Mucosa of descending colon (tissue), 3 donors: Measurements from ENCODE around the gene SLAMF6. TPM values are rescaled to one million over a fixed set of nuclear protein-coding genes. Genes with fewer than 3 reads are reported as not detected.
"Not testable (repeated sequence)": the region's sequence is repeated elsewhere in the genome, so short reads cannot be mapped to it uniquely, and the experiment has no call there.

Experiments
- ATAC-seq: fragments of 200-7000 bp; cut with Tn5 transposase; one replicate; pipeline ENCODE4 v1.9.1; 2020; ENCODE audit warnings: mild to moderate bottlenecking, moderate library complexity
- DNase-seq, 3 donors: peaks; one replicate each; pipeline ENCODE4 v3.0.0-alpha.2; 2020
- H3K36me3 ChIP-seq: fragments of 200-600 bp; one replicate; pipeline ENCODE4 v1.8.0; 2021; ENCODE audit warnings: low read depth, mild to moderate bottlenecking
- H3K4me1 ChIP-seq: fragments of 200-600 bp; one replicate; pipeline ENCODE4 v1.8.0; 2021; ENCODE audit warnings: low read depth, mild to moderate bottlenecking
- H3K4me3 ChIP-seq: fragments of 200-600 bp; one replicate; pipeline ENCODE4 v1.8.0; 2021; ENCODE audit warnings: mild to moderate bottlenecking
- H3K9me3 ChIP-seq: fragments of 200-600 bp; one replicate; pipeline ENCODE4 v1.8.0; 2021; ENCODE audit warnings: mild to moderate bottlenecking
- intact Hi-C, 2 donors: fragments of 100-400 bp; cut with DNase I in 1 of 2; cut with micrococcal nuclease in 1 of 2; formaldehyde crosslinking; loops; one replicate each; pipeline versions ENCODE4 v1.11.0 to v1.11.1; 2022; cut with DNase I, micrococcal nuclease
- total RNA-seq, 3 donors: library from RNA; stranded (reverse); fragmentation: NEBNext Ultra II Directional in 2 of 3; extraction: Animal tissue kit (Norgen Biotek cat#: 25700) in 2 of 3; gene quantifications; one replicate each; pipeline versions ENCODE4 v1.2.1 to v1.2.4, GENCODE V29; 2021 to 2023
- TF ChIP-seq, protein P1 (sequence below): fragments of 200-600 bp; IDR thresholded peaks from one replicate; pipeline ENCODE4 v1.8.0; 2022; ENCODE audit warnings: antibody characterized with exemption, mild to moderate bottlenecking
- donor health status: DM: no; HTN: no; CAD: no; lungs with moderate emphysema.
- donor health status: DM: no; HTN: no; CAD: no.
- donor health status: DM: no; HTN: yes; CAD: no.

The SLAMF6 gene
- total RNA-seq, 3 donors from 2014 or later: 1.2 to 2.6 (median 2.4) TPM

DNA sequence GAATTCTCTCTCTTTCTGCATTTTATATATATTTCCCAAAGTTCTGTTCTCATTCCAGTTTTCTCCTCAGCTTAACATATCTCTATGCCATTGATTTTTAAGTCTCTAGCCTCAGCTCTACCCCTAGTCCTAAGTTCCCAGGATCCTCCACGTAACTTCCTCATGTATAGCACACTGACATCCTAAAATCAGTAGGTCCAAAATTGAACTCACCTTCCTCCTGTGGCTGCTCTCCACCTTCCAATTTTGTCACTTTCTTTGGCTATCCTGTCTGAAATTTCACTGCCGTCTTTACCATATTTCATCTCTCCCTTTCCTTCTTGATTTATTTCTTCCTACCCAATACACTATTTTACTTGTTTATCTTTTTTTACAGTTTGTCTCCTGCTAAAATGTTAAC is 1.5 kb downstream of the SLAMF6 start:
- Histone ChIP-seq H3K36me3 (no peaks in the 10 kb centered on the region), H3K4me1 (no peaks in the 10 kb centered on the region), H3K4me3 (no peak overlapping the region), H3K9me3 (no peaks in the 10 kb centered on the region)
- intact Hi-C loops: no loop called here
- TF ChIP-seq, protein P1, sequence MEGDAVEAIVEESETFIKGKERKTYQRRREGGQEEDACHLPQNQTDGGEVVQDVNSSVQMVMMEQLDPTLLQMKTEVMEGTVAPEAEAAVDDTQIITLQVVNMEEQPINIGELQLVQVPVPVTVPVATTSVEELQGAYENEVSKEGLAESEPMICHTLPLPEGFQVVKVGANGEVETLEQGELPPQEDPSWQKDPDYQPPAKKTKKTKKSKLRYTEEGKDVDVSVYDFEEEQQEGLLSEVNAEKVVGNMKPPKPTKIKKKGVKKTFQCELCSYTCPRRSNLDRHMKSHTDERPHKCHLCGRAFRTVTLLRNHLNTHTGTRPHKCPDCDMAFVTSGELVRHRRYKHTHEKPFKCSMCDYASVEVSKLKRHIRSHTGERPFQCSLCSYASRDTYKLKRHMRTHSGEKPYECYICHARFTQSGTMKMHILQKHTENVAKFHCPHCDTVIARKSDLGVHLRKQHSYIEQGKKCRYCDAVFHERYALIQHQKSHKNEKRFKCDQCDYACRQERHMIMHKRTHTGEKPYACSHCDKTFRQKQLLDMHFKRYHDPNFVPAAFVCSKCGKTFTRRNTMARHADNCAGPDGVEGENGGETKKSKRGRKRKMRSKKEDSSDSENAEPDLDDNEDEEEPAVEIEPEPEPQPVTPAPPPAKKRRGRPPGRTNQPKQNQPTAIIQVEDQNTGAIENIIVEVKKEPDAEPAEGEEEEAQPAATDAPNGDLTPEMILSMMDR: no peak
- DNase-seq (no peak), ATAC-seq (peak; percentile 17)

DNA sequence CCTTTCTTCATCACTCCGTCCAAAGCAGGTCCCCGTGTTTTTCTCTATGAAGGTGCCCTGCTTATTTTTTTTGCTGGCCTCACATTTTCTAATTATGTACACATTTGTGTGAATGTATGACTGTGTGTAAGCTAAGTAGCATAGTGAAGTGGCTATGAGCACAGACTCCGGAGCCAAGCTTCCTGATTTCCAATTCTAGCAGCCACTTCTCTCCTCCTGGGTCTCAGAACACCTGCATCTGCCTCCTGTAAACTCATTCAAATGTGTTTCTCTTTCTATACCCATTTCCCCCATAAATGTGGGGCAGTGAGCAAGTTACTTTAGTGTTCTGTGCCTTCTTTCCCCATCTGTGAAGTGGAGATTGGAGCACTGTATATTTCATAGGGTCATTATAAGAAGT is 2.1 kb downstream of the SLAMF6 start:
- Histone ChIP-seq H3K9me3 (no peaks in the 10 kb centered on the region), H3K4me1 (no peaks in the 10 kb centered on the region), H3K36me3 (no peaks in the 10 kb centered on the region), H3K4me3 (no peak overlapping the region)
- TF ChIP-seq, protein P1: no peak
- DNase-seq (no peak), ATAC-seq (peak; percentile 17)
- intact Hi-C loops: no loop called here

DNA sequence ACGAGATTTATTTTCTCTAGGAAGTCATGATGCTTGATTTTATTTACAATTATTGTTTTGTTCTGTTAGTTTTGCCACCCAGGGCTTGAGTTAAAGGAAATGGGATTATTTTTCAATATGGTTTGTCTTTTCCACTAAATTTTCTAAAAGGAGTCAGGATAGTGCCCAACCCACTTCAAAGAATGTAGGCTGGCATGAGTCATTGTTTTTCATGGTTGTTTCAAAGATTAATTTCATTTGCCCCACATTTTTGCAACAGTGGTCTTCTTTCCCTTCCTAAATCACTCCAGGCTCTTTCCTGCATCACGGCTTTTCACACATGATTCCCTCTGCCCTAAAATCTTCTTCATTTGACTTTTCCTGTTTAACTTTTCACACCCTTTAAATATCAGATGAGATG is 2.5 kb downstream of the SLAMF6 start:
- intact Hi-C loops: no loop called here
- TF ChIP-seq, protein P1: no peak
- Histone ChIP-seq H3K9me3 (no peaks in the 10 kb centered on the region), H3K36me3 (no peaks in the 10 kb centered on the region), H3K4me1 (no peaks in the 10 kb centered on the region), H3K4me3 (no peak overlapping the region)
- ATAC-seq: no peak
- DNase-seq: no peak

DNA sequence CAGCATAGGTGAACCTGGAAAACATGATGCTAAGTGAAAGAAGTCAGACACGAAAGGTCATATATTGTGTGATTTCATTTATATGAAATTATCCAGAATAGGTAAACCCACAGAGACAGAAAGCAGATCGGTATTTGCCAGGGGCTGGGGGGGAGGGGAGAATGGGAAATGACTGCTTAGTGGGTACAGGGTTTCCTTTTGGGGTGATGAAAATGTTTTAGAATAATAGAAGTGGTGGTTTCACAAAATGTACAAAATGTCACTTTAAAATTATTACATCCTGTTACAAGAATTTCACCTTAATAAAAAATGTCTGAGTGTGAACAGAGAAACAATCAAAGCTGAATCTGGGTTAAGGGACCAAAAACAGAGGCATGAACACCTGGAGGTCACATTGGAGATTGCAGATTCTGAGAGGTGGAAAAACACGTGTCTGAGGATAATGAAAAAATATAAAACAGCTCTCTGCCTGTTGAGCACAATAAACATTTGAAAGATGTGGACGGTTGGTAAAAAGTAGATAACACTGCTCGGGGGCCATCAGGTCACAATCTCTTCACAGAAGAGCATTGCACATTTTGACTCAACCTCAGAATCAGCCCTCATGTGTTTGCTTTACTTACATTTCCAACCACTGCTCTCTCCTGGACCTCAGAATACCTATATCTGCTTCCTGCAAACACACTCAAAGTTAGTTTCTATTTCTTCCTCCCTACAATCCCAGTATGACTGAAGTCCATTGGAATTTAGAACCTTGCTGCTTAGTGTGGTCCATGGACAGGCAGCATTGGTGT is 3.2 kb downstream of the SLAMF6 start:
- no peaks in the 10 kb centered on the region for H3K36me3 ChIP-seq
- intact Hi-C loops: no loop called here
- ATAC-seq: peak; percentile 72
- no peak overlapping the region for H3K4me3 ChIP-seq
- H3K4me1 ChIP-seq: no peaks in the 10 kb centered on the region
- no peak for DNase-seq
- no peaks in the 10 kb centered on the region for H3K9me3 ChIP-seq
- TF ChIP-seq, protein P1: no peak

DNA sequence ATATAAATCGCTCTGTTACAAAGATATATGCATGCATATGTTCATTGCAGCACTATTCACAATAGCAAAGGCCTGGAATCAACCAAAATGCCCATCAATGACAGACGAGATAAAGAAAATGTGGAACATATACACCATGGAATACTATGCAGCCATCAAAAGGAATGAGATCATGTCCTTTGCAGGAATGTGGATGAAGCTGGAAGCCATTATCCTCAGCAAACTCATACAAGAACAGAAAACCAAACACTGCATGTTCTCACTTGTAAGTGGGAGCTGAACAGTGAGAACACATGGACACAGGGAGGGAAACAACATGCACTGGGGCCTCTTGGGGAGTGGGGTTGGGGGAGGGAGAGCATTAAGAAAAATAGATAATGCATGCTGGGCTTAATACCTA is 5.5 kb downstream of the SLAMF6 start:
- H3K36me3 ChIP-seq, DNase-seq, ATAC-seq, H3K9me3 ChIP-seq, intact Hi-C loops, H3K4me1 ChIP-seq, H3K4me3 ChIP-seq: not testable (repeated sequence)

DNA sequence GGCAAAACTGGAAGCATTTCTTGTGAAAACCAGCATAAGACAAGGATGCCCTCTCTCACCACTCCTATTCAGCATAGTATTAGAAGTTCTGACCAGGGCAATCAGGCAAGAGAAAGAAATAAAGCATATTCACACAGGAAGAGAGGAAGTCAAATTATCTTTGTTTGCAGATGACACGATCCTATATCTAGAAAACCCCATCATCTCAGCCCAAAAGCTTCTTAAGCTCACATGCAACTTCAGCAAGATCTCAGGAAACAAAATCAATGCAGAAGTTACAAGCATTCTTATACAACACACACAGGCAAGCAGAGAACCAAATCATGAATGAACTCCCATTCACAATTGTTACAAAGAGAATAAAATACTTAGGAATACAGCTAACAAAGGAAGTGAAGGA is 7.1 kb downstream of the SLAMF6 start:
- H3K4me3 ChIP-seq, ATAC-seq, intact Hi-C loops, DNase-seq, H3K36me3 ChIP-seq, H3K4me1 ChIP-seq, H3K9me3 ChIP-seq: not testable (repeated sequence)

DNA sequence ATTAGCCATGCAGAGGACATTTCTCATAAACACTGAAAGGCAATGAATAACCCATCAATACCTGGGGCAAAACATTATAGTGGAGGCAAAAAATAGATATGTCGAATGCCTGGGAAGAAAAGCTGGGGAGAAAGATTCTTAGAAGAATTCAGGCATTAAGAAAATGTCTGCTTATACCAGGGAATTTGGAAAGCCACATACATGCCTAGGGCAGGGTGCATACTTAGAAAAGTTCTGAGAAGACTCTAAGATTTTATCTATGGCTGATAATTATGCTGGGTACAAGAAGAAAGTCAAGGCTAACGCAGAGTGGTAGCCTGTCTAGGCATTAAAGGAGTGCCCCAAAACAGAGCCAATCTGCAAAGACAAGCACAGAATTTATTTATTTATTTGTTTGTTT is 18.4 kb downstream of the SLAMF6 start:
- intact Hi-C loops: no loop called here
- TF ChIP-seq, protein P1: no peak
- ATAC-seq (no peak), DNase-seq (no peak)
- Histone ChIP-seq H3K4me3 (no peak overlapping the region), H3K36me3 (no peaks in the 10 kb centered on the region), H3K9me3 (peaks cover 16% of the 10 kb centered on the region), H3K4me1 (no peaks in the 10 kb centered on the region)
